GM19035 (cell line): Measurements from ENCODE around the gene CFAP61.

Experiments
- ATAC-seq: cut with Tn5 transposase; IDR thresholded peaks from one replicate; pipeline ENCODE4 v1.9.1; 2021; ENCODE audit not compliant: unreplicated experiment

Gene CFAP61

DNA sequence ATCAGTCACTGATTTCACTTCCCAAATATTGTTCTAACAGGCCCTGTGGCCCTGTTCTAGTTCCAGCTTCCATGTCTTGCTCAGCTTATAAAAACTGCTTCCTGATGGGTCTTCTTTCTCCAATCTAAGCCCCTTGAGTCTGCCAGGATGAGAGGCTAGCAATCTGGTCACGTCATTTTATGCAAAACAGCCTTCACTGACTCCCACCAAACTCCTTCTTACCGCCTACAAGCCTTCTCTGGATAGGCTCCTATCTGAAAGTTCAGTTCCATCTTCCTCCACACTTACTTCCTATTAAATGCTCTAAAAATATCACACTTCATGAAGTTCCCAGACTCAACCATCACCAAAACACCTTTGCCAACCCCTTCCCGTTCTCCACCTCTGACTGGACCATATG, 15.6 kb upstream of the CFAP61 start:
- no peak for ATAC-seq

DNA sequence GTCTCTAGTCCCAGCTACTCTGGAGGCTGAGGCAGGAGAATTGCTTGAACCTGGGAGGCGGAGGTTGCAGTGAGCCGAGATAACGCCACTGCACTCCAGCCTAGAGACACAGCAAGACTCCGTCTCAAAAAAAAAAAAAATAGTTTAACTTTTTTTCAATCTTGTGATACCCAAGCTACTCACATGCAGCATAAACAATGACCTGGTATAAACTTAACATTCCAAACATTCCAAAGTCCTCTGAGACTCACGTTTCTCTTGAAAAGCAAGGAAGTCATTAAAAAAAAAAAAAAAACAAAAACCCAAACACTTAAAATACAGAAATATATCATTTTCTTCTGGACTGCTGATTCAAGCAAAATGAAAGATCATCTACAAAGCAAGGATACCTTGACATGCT, 14.4 kb upstream of the CFAP61 start:
- ATAC-seq = no peak

DNA sequence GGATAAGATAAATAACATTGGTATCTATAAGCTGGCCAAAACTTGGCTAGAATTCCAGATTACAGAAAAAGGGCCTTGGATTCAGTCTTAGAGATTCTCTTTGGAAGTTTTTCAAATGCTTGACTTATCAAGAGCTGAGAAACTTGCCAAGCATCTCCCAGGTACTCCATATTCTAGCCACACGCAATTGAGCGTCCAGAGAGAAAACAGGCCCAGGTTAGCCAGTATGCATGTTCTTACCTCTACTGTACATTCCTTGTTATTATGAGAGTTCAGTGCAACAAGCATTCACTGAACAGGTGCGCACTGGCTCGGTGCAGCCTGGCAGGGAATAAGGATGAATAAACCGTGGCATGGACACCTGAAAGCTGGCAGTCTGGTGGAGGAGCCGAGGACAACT, 13.7 kb upstream of the CFAP61 start:
- no peak for ATAC-seq

DNA sequence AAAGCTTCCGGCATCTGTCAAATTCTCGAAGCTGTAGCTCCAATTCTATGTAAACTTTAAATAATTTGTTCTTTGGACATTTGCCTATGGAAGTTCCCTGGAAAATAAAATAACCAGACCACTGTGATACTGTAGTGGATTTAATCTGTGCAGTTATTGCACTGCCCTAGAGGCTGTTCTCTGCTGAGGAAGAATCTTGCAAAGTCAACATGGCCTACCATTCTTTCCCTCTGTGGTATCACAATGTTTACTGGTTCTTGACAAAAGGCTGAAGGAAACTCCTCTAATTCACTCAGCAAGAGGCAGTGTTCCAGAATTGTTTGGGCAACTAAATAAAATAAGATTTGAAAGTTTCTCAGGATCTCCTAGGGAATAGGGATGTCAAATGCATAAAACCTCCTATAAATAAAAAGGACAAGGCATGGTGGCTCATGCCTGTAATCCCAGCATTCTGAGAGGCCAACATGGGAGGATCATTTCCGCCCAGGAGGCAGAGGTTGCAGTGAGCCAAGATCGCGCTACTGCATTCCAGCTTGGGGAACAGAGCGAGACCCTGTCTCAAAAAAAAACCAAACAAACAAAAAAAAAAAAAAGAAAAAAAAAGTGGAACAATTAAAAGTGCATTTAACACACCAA, 12.5 kb upstream of the CFAP61 start:
- no peak for ATAC-seq

- ATAC-seq = no peak
Observed at GRCh38 chr20:20051767-20052073, 612 bp upstream of the CFAP61 start.

DNA sequence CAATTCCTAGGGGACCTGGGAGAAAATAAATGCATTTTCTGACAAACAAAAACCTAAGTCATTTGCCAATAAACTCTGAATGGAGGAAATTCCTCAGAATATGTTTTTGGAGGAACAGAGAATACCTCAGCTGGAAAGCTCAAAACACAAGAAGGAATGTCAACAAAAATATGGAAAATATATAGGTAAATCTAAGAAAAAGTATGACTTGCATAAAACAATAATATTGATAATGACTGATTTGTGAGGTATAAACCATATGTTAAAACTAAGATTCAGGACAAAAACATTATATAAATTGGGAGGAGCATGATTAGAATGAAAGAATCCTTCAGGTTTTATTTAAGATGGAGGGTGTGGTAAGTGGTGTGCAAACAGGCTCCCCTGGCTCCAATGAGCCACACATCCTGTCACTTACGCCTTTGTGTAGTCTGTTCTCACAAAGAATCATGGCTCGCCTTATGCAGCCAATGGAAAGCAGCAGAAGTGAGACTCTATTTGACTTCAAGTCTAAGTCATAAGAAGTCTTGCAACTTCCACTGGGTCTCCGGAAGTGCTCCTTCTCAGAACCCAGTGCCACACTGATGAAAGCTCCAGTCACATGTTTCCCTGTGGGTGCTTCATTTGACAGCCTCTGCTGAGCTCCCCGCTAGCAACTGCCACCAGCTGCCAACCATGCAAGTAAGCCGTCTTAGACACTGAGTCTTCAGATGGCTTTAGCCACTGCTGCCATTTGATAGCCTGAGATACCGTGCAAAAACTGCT, 8.1 kb downstream of the CFAP61 start:
- ATAC-seq = no peak

- ATAC-seq = no peak
Observed at GRCh38 chr20:20063941-20064702, 11.8 kb downstream of the CFAP61 start.

- ATAC-seq = no peak
Observed at GRCh38 chr20:20065361-20065760, 13.0 kb downstream of the CFAP61 start.

DNA sequence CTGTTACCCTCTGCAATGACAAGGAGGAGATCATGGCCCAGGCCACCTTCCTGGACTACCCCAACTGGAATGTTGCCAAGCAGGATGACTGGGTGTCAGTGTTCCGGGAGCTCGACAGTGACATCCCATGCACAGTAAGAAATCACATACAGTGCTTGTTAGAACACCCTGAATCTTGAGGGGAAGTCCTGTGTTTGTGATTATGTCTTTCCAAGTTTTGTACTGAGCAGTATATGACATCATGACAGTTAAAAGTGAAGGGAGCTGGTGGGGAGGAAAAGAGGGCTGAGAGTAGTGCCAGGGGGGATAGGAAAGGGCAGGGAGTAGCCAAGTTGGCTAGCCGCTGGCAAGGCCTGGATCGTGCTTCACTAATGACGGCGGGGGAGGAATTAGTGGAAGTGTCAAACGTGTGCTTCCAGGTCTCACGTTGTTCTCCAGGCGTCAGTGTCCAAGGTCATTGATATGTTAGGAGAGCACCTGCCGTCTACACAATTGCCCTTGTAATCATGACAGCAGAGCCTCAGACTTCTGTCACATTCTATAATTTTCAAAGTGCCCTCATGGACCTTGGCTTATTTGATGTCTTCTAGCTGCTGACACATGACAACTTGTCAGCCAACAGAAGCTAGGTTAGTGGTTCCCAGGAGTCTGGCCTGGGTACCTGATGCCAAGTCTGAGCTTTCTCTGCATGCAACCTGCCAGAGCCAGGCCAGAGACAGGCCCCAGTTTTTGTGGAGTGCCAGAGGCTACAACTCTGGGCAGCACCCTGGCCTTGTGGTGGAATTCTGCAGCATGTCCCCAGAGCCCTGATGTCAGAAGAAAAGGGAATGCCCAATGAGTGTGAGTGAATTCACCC, 18.8 kb downstream of the CFAP61 start:
- ATAC-seq = no peak

- no peak for ATAC-seq
Observed at GRCh38 chr20:20073801-20074371, 21.6 kb downstream of the CFAP61 start.

- ATAC-seq = no peak
Observed at GRCh38 chr20:20075032-20075431, 22.7 kb downstream of the CFAP61 start.

DNA sequence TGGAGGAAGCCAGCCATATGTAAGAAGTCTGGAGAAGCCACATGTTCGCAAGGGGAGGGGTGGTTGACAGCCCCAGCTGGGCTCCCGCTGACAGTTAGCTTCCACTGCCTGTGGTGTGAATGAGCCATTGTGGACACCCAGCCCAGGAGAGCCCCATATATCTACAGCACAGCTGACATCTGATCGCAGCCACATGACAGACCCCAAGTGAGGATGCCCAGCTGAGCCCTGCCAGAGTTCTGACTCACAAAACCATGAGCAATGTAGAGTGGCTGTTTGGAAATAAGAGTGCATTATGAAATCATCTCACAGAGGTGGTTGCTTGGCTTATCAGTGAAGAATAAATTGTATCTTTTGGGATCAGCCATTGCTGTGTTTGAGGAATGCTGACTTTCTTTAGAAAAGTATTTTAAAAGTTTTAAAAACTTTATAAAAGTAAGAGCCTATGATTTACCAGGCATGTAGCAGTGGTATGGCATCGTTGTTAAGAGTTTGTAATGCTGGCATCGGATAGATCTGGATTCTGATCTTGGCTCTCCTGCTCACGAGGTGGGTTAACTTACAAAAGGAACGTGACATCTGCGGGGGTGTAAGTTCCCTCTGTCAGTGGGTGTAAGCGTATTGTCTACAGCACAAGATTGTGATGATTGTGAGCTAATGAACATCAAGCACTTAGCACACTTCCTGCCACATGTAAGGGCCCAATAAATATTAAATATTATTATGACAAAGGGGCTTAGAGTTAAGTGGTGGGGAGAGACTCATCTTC, 24.1 kb downstream of the CFAP61 start:
- ATAC-seq = no peak

DNA sequence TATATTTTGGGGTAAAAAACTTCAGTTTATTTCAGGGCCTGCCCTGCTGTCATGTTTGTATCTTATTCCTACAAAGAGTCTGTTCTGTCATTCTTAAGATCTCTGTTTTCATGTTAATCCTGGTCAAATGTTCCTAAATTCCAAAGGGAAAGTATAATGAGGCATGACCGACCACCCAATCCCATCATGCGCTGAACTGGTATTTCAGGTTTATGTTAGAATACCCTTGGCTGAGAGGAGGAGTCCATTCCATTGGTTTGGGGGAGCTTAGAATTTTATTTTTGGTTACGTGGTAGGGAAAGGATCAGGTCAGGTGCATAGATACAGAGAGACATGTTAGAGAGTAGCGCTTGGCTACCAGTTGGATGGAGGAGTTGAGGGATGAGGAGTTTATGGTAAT, 25.7 kb downstream of the CFAP61 start:
- ATAC-seq = no peak

DNA sequence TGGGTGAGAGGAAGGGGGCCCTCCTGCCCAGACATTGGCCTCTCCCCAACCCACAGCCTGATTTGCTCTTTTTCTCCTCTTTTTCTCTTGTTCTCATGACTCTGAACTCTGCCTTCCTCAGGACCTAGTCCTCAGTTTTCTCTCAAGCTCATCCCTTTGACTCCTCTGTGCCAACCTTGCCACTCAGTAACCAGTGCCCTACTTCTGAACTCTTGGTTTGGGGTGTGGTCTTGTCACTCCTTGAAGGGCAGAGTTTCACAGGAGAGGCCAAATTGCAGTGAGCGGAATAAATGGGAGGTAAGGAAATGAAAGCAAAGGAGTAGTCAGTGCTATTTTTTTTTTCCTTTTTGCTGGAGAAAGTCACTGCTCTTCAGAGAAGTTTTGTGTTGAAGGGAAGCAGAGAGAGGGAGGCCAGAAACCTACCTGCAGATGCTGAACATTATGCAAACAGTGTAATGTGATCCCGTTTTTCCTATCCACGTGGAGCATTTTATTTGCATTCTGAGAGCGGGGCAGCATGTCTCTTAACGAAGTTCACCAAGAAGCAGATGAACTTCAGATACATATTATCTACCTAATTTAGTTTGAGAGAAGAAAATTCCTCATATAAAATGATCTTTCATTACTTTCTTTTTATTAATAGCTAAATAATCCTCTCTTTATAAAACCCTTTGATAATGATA, 26.9 kb downstream of the CFAP61 start:
- no peak for ATAC-seq

DNA sequence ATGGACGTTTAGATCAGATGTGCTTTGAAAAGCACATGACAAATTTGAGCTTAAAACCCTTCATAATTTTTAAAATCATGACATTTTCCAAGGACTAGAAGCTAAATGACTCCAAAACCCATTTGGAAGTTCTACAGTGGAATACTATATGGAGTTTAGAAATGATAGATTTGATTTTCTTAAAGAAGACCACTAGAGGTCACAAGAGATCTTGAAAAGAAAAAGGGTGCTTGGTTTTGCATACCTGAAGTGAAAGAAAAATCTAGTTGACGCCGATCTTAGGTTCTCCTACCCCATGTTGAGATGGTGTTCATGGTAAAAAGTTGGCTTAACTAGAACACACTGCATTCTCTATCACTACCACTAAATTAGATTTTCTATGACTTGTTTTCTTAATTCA, 31.5 kb downstream of the CFAP61 start:
- no peak for ATAC-seq

DNA sequence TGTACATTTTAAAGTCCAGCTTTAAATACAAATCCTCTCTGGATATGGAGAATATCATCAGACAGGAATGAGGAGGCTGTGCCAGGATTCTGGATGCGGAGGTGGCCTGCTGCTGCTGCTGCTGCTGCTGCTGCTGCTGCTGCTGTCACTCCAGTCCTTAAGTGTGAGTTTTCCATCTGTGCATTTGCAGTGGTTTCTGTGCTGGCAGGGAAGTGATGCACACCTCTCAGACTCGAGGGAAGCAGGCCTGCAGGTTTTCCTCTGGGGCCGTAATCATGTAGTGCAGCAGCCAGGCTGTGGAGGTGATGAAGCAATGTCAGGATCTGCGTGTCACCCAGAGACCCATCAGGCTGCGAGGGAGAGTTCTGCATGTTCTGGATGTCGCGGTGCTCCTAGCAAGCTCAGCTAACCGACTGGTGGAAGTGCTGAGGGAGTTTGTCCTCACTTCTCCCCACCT, 32.0 kb downstream of the CFAP61 start:
- no peak for ATAC-seq

- no peak for ATAC-seq
Observed at GRCh38 chr20:20085071-20085470, 32.7 kb downstream of the CFAP61 start.

DNA sequence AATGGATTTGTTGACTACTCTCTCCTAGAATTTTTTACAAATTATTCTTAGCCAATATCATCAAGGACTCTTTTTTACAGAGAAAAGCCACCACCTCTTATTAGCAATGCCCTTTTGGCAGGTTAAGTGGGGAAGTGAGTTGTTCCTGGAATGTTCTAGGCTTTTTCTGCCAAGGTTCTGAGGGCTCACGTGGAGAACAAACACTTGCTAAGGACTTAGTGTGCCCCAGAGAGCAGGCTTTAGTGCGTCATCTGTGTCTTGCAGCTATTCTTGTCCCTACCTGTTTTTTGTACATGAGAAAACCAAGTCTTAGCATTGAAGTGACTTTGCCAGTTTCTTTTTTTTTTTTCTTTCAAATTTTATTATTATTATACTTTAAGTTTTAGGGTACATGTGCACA, 33.5 kb downstream of the CFAP61 start:
- no peak for ATAC-seq

DNA sequence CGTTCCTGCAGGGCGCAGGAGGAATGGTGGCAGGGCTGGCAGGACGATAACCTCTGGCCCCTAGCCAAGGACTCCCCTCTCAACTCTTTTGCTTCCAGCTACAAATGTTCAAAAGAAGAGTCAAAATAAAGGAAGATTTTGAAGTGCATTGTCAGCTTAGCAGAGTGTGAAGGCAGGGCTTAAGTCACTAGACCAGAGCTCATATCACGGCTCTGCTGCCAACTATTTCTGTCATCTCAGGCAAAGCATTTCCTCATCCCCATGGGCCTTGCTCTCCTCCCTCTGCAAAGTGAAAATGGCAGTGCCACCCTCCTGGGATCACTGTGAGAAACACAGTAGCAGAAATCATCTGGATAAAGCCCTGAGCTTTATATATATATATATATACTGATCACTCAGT, 36.7 kb downstream of the CFAP61 start:
- ATAC-seq = no peak

DNA sequence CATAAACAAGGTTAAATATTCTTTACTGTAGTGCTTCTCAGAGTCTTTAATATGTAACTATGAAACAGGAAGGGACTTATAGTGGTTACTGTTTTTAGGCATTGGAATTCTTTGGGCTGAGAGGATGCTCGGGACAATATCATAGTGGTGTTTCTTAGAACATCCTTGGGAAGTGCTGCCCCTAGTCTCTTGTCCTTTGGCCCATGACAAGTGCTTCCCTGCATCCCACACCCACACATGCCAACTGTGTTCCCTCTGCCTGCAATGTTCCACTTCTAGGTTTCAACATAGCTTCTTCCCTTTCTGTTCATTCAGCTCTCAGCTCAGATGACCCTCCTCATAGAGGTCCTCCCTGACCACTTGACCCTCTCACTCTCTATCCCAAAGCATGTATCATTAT, 37.6 kb downstream of the CFAP61 start:
- no peak for ATAC-seq
